NCI-H345 treated with DMSO at 0.1 percent for 48 hours (cell line): ENCODE results near the gene IL10RB.
A peak's percentile ranks its signal among the peaks of the same experiment; 100 is the strongest.
"Not testable (repeated sequence)": the region's sequence is repeated elsewhere in the genome, so short reads cannot be mapped to it uniquely, and the experiment has no call there.

Experiments
- DNase-seq: peaks from one replicate; lab custom pipeline; 2025; ENCODE audit not compliant: unreplicated experiment; lab: John Stamatoyannopoulos, UW

IL10RB gene

DNA sequence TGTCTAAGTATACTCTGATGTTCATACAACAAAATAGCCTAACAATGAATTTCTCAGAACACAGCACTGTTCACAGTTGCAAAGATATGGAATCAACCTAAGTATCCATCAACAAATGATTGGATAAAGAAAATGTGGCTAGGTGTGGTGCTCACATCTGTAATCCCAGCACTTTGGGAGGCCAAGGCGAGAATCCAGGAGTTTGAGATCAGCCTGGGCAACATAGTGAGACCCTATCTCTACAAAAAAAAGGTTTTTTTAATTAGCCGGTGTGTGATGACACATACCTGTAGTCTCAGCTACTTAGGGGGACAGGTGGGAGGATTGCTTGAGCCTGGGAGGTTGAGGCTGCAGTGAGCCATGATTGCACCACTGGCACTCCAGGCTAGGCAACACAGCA is 25.8 kb upstream of the IL10RB start:
- DNase-seq = no peak

DNA sequence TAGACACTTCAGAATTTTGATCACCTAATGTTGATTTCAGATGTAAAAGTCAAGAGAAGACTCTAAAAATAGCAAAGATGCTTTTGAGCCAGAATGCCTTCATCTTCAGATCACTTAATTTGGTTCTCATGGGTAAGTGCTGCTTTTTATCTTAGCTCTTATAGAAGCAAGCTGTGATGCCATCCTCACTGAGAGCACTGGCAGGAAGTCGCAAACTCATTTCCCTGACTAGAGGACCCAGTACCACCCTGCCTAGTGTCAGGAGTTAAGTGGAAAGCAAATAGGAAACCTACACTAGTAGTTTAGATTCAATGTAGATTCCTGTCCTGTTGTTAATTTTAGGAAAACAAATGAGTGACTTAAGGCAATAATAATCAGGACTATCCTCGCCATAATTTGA is 24.3 kb upstream of the IL10RB start:
- DNase-seq = no peak

GRCh38 chr21:33242846-33243245 is 23.3 kb upstream of the IL10RB start:
- not testable (repeated sequence) for DNase-seq

DNA sequence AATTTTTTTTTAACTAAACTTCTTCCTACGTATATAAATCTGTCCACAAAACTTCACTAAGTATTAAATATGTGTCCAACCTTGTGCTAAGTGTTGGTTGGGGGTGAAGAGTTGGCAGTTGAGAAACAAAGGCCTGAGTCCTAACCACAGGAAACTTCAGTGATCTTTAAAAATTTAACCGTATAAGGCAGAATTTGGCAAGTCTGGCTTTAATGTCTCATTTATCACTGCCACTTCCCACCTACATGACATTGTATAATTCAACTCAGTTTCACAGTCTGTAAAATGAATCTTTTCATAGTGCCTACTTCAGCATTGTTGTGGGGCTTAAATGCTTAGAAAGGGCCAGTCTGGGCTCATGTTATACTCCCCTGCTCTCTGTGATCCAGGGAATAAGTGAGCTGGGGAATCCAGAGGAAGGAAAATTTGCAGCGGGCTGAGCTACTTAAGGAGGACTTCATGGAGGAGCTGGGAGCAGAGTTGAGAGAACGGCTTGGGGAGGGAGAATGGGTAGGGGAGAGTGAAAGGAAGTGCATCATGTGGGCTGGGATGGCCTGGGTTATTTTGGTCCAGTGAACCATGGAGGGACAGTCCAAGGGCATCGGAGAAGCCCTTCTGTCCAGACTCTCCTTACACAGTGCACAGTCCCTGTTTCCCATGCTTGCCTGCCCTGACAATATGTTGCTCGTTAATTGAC is 21.9 kb upstream of the IL10RB start:
- no peak for DNase-seq

GRCh38 chr21:33244779-33245105 is 21.4 kb upstream of the IL10RB start:
- DNase-seq = no peak

GRCh38 chr21:33245289-33245918 is 20.8 kb upstream of the IL10RB start:
- DNase-seq = peak; percentile 16

- DNase-seq = no peak
Measured at GRCh38 chr21:33246506-33246905, 19.7 kb upstream of the IL10RB start.

DNA sequence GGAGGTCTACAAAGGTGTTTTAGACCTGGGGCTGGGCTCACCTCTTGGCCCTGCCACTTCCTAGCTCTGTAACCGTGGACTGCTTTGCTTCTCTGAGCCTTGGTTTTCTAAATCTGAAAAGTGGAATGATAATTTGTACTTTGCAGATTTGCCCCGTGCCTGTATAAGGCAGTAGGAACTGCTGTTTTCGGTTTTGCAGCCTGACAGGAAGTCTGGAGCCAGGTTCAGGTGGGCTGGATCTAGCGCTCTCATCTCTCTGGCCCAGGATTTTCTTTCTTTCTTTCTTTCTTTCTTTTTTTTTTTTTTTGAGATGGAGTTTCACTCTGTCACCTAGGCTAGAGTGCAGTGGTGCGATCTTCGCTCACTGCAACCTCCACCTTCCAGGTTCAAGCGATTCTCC is 19.2 kb upstream of the IL10RB start:
- DNase-seq = no peak

GRCh38 chr21:33247599-33247998 is 18.6 kb upstream of the IL10RB start:
- DNase-seq = no peak

GRCh38 chr21:33249331-33250002 is 16.7 kb upstream of the IL10RB start:
- DNase-seq = no peak

- no peak for DNase-seq
Measured at GRCh38 chr21:33251119-33251518, 15.0 kb upstream of the IL10RB start.

DNA sequence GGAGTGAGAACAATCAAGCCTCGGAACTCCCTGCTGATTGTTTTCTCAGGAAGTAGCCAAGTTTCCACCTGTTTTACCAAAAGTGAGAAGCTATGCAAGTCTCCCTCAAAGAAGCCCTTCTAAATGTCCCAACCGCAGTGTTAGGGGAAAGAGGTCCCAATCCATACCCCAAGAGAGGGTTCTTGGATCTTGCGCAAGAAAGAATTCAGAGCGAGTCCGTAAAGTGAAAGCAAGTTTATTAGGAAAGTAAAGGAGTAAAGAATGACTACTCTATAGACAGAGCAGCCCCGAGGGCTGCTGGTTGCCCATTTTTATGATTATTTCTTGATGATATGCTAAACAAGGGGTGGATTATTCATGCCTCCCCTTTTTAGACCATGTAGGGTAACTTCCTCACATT is 12.8 kb upstream of the IL10RB start:
- not testable (repeated sequence) for DNase-seq

DNA sequence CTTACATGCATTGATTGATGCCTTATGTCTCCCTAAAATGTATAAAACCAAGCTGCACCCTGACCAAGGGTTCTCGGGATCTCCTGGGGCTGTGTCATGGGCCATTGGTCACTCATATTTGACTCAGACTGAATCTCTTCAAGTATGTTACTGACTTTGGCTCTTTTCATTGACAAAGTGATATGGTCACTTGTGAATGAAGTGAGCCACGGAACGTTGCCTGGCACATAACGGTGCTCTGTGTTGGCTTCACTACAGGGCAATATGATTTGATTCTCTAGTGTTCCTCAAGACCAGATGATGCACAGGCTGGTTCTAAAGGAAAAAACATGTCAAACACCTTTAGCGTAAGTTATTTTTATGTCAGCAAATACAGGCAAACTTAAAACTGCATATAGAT is 11.4 kb upstream of the IL10RB start:
- DNase-seq = no peak

- no peak for DNase-seq
Measured at GRCh38 chr21:33255404-33255803, 10.8 kb upstream of the IL10RB start.

DNA sequence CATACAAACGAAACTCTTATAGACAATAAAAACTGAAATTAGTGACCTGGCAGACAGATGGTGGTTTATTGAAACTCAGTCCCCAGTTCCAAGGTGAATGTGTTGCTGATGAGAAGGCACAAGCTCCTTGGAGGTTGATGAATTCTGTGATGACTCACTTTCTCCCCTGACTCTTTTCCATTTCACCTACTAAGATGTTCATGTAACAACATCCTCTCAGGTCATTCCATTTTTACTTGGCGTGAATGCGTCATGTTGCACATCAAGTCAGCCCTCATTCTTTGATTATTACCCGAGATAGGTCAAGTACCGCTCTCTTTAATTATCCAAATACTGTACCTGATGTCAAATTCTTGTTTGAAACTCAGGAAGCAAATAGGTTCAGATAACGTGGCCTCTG is 10.1 kb upstream of the IL10RB start:
- DNase-seq = no peak

DNA sequence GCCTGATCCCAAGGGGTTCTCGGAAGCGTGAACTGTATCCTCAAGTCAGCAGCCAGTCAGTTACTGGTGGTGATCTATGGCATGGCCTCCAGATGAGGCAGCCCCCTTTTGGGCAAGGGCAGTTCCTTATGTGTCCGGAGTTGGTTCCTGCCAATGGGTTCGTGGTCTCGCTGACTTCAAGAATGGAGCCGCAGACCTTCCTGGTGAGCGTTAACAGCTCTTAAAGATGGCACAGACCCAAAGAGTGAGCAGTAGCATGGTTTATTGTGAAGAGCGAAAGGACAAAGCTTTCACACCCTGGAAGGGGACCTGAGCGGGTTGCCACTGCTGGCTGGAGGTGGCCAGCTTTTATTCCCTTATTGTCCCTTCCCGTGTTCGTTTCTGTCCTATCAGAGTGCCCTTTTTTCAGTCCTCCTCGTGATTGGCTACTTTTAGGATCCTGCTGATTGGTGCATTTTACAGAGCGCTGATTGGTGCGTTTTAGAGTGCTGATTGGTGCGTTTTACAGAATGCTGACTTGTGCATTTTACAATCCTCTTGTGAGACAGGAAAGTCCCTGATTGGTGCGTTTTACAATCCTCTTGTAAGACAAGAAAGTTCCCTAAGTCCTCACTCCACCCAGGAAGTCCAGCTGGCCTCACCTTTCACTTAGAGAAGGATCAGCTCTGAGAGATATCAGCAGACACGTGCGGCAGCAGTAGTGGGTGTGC is 8.9 kb upstream of the IL10RB start:
- no peak for DNase-seq

- no peak for DNase-seq
Measured at GRCh38 chr21:33258475-33258874, 7.7 kb upstream of the IL10RB start.

DNA sequence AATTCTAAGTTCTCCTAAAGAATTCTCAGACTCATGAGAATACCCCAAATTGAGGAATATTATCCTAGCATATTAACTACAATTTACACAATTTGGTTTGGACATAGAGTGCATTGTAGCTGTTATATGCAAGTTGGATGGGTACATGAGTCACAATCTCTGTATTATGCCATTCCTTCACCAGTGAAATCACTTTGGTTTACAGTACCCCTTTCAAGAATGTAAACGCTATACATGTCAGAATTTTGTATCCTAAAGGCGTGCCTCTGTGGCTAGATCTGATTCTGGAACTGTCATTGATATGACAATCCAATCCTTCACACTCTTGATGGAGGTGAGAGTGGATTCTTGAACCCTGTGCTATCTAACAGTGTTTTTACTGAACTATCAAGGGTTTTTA is 6.7 kb upstream of the IL10RB start:
- no peak for DNase-seq

GRCh38 chr21:33259995-33260394 is 6.2 kb upstream of the IL10RB start:
- no peak for DNase-seq

- DNase-seq = no peak
Measured at GRCh38 chr21:33261635-33262034, 4.5 kb upstream of the IL10RB start.

DNA sequence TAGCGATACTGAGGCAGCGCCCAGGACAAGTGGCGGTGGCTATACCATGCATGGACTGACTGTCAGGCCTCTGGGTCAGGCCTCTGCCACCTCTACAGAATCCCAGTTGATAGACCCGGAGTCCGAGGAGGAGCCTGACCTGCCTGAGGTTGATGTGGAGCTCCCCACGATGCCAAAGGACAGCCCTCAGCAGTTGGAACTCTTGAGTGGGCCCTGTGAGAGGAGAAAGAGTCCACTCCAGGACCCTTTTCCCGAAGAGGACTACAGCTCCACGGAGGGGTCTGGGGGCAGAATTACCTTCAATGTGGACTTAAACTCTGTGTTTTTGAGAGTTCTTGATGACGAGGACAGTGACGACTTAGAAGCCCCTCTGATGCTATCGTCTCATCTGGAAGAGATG is 3.2 kb upstream of the IL10RB start:
- DNase-seq = no peak

DNA sequence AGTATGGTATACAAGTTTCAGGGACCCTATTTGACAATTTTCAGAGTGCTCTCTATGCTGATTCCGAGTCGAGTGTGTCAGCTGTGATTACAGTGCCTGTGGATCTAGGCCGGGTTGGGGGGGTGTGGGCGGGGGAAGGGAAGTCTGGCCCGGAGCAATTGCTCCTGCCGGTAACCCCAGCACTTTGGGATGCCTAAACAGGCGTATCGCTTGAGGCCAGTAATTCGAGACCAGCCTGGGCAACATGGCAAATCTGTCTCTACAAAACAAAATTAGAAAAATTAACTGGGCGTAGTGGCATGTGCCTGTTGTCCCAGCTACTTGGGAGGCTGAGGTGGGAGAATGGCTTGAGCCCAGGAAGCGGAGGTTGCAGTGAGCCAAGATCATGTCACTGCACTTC is 1.6 kb upstream of the IL10RB start:
- DNase-seq = no peak
